Neutrophil (primary cell): ENCODE results near the gene KDM4E.
"Not testable (repeated sequence)": the region's sequence is repeated elsewhere in the genome, so short reads cannot be mapped to it uniquely, and the experiment has no call there.

Experiments
- H3K27ac ChIP-seq: fragments of 200-600 bp; sonication (generic); 2 replicates; pipeline ENCODE4 v1.5.1; 2016; ENCODE audit warnings: mild to moderate bottlenecking, moderate library complexity
- H3K27me3 ChIP-seq: fragments of 200-600 bp; sonication (generic); 2 replicates; pipeline ENCODE4 v1.6.0; 2016; ENCODE audit warnings: mild to moderate bottlenecking
- H3K36me3 ChIP-seq: fragments of 200-600 bp; sonication (generic); 2 replicates; pipeline ENCODE4 v1.5.1; 2017
- H3K4me1 ChIP-seq, 2 experiments: fragments of 200-600 bp in 1 of 2; sonication (generic) in 1 of 2; 1 replicate in 1 of 2; 2 replicates in 1 of 2; pipeline versions ENCODE4 v1.5.1 to v1.6.1; 2013 to 2016; ENCODE audit warnings: low read depth in 1 of 2, low read length in 1 of 2, mild to moderate bottlenecking in 1 of 2, moderate library complexity in 1 of 2; ENCODE audit not compliant: control insufficient read depth in 1 of 2, insufficient read depth in 1 of 2
- H3K4me3 ChIP-seq, 2 experiments: fragments of 200-600 bp in 1 of 2; sonication (generic) in 1 of 2; 1 replicate in 1 of 2; 2 replicates in 1 of 2; pipeline ENCODE4 v1.5.1; 2013 to 2016; ENCODE audit warnings: low read depth in 1 of 2, low read length in 1 of 2, mild to moderate bottlenecking in 1 of 2, moderate library complexity in 1 of 2
- H3K9me3 ChIP-seq: fragments of 200-600 bp; sonication (generic); 2 replicates; pipeline ENCODE4 v1.5.1; 2016
- CTCF ChIP-seq: fragments of 200-600 bp; sonication (generic); IDR thresholded peaks from 2 replicates; pipeline ENCODE4 v1.5.1; 2016; ENCODE audit warnings: antibody characterized with exemption

Gene KDM4E

DNA sequence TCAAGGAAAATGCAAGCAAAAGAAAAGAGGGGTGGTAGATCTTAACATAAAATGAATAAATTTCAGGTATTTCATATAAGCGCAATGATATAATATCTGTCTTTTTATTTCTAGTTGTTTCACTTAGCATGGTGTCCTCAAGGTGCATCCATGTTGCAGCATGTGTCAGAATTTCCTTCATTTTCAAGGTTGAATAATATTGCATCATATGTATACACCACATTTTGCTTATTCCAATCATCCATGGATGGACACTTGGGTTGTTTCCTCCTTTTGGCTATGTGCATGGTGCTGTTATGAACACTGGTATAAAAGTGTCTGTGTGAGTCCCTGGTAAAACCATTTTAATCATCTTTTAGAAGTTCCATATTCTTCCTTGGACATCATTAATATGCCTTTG lies 17.2 kb downstream of the KDM4E start:
- no peak for TF ChIP-seq CTCF
- H3K9me3 ChIP-seq: no peaks in the 10 kb centered on the region
- peaks cover 64% of the 10 kb centered on the region for H3K27me3 ChIP-seq
- no peaks in the 10 kb centered on the region for H3K36me3 ChIP-seq
- no peaks in the 10 kb centered on the region for H3K4me1 ChIP-seq
- H3K27ac ChIP-seq: no peak overlapping the region
- H3K4me3 ChIP-seq: no peak overlapping the region

DNA sequence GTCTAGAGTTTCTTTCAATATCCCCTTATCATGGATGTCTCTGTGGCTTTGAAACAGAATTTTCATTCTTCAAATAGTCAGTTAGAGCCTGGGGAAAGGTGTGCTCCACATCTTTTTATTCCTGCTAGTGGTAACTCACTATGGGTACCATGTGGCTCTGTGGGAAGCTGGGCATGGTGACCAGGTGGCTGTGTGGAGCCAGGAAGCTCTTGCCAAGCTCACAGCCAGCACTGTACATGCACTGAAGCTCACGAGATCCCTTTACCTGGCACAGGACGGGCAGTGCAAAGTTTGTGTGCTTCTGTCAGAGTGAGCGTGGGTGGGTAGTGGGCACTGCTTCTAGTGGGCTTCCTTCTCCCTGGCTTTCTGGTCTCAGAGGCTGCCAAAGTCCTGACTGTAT lies 17.8 kb downstream of the KDM4E start:
- Histone ChIP-seq H3K36me3 (no peaks in the 10 kb centered on the region), H3K4me1 (no peaks in the 10 kb centered on the region), H3K27me3 (peaks cover 62% of the 10 kb centered on the region), H3K9me3 (no peaks in the 10 kb centered on the region), H3K27ac (no peak overlapping the region), H3K4me3 (no peak overlapping the region)
- TF ChIP-seq CTCF: no peak

- no peaks in the 10 kb centered on the region for H3K9me3 ChIP-seq
- H3K36me3 ChIP-seq: no peaks in the 10 kb centered on the region
- H3K4me1 ChIP-seq: no peaks in the 10 kb centered on the region
- no peak overlapping the region for H3K4me3 ChIP-seq
- H3K27me3 ChIP-seq: peaks cover 51% of the 10 kb centered on the region
- no peak for TF ChIP-seq CTCF
- no peak overlapping the region for H3K27ac ChIP-seq
These were observed 19.0 kb downstream of the KDM4E start for GRCh38 chr11:95044010-95044409.

- Histone ChIP-seq H3K4me1 (no peaks in the 10 kb centered on the region), H3K36me3 (no peaks in the 10 kb centered on the region), H3K27ac (no peak overlapping the region), H3K4me3 (no peak overlapping the region), H3K9me3 (no peaks in the 10 kb centered on the region), H3K27me3 (peaks cover 47% of the 10 kb centered on the region)
- no peak for TF ChIP-seq CTCF
These were observed 20.8 kb downstream of the KDM4E start for GRCh38 chr11:95045812-95046211.

- H3K27ac ChIP-seq, H3K4me1 ChIP-seq, H3K4me3 ChIP-seq, H3K36me3 ChIP-seq, H3K9me3 ChIP-seq: not testable (repeated sequence)
- peaks cover 32% of the 10 kb centered on the region for H3K27me3 ChIP-seq
These were observed 24.1 kb downstream of the KDM4E start, which contains the start of gene KDM4F for GRCh38 chr11:95049122-95049521. Gene KDM4F, plus strand, starts transcription at chr11:95049422.

GRCh38 chr11:95050595-95051202 lies 25.6 kb downstream of the KDM4E start:
- no peaks in the 10 kb centered on the region for H3K9me3 ChIP-seq
- H3K4me3 ChIP-seq: no peak overlapping the region
- H3K27me3 ChIP-seq: peaks cover 16% of the 10 kb centered on the region
- H3K4me1 ChIP-seq: no peaks in the 10 kb centered on the region
- no peaks in the 10 kb centered on the region for H3K36me3 ChIP-seq
- TF ChIP-seq CTCF: no peak
- H3K27ac ChIP-seq: no peak overlapping the region
